Measurements from ENCODE around the gene TLCD3B.
"Not testable (repeated sequence)": the region's sequence is repeated elsewhere in the genome, so short reads cannot be mapped to it uniquely, and the experiment has no call there.

GRCh38 chr16:30040690-30041089 lies 9.6 kb upstream of the TLCD3B start:
- TF ChIP-seq CSDC2 (CRISPR knock-in tag; IDR thresholded peaks at IDR 0.05); PATZ1 (CRISPR knock-in tag; IDR thresholded peaks at IDR 0.05; ENCODE audit: borderline replicate concordance); TCF4 (CRISPR knock-in tag; IDR thresholded peaks at IDR 0.05; ENCODE audit: borderline replicate concordance); RARB (CRISPR knock-in tag; IDR thresholded peaks at IDR 0.05); TOX (CRISPR knock-in tag; IDR thresholded peaks at IDR 0.05; ENCODE audit: borderline replicate concordance); ZFP3 (CRISPR knock-in tag; IDR thresholded peaks at IDR 0.05); ZNF8 (CRISPR knock-in tag; IDR thresholded peaks at IDR 0.05); ZC3H10 (CRISPR knock-in tag; IDR thresholded peaks at IDR 0.05); CSRNP3 (CRISPR knock-in tag; IDR thresholded peaks at IDR 0.05); ARNTL (CRISPR knock-in tag; IDR thresholded peaks at IDR 0.05; ENCODE audit: borderline replicate concordance, low read depth); ZNF565 (CRISPR knock-in tag; conservative IDR thresholded peaks at IDR 0.05; ENCODE audit: low read depth): not testable (repeated sequence)
- TF ChIP-seq, protein P1, sequence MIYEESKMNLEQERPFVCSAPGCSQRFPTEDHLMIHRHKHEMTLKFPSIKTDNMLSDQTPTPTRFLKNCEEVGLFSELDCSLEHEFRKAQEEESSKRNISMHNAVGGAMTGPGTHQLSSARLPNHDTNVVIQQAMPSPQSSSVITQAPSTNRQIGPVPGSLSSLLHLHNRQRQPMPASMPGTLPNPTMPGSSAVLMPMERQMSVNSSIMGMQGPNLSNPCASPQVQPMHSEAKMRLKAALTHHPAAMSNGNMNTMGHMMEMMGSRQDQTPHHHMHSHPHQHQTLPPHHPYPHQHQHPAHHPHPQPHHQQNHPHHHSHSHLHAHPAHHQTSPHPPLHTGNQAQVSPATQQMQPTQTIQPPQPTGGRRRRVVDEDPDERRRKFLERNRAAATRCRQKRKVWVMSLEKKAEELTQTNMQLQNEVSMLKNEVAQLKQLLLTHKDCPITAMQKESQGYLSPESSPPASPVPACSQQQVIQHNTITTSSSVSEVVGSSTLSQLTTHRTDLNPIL (CRISPR knock-in tag; IDR thresholded peaks at IDR 0.05; ENCODE audit: low read depth), result not testable (repeated sequence)

Data from SK-N-SH treated with all-trans-retinoic acid at 6 μM for 48 hours (cell line).